ENCODE data around the gene CGB2.

- TF ChIP-seq CTCF (conservative IDR thresholded peaks at IDR 0.05; ENCODE audit: low read depth, low read length) = no peak
- TF ChIP-seq POLR2A (IDR thresholded peaks at IDR 0.05; ENCODE audit: low read depth, low read length) = no peak
- no peak for TF ChIP-seq MXI1 (IDR thresholded peaks at IDR 0.05; ENCODE audit: borderline replicate concordance, low read depth, low read length)
- no peak for TF ChIP-seq RFX5 (IDR thresholded peaks at IDR 0.05; ENCODE audit: low read depth, low read length)
- no peak for TF ChIP-seq SMC3 (IDR thresholded peaks at IDR 0.05; ENCODE audit: low read depth, low read length)
- no peak for TF ChIP-seq CHD1 (IDR thresholded peaks at IDR 0.05; ENCODE audit: low read depth, low read length)
- no peak for TF ChIP-seq FOS (IDR thresholded peaks at IDR 0.05; ENCODE audit: low read depth, low read length)
- TF ChIP-seq CEBPB (IDR thresholded peaks at IDR 0.05; ENCODE audit: low read depth, low read length) = no peak
- TF ChIP-seq RAD21 (IDR thresholded peaks at IDR 0.05; ENCODE audit: low read length) = no peak
- TF ChIP-seq USF2 (IDR thresholded peaks at IDR 0.05; ENCODE audit: low read depth, low read length) = no peak
- TF ChIP-seq MAFK (IDR thresholded peaks at IDR 0.05; ENCODE audit: low read depth, low read length) = no peak
- no peak for TF ChIP-seq MAZ (IDR thresholded peaks at IDR 0.05; ENCODE audit: borderline replicate concordance, low read depth, low read length)
Measured at GRCh38 chr19:49011194-49011593, 20.5 kb upstream of the CGB2 start.

Measured in IMR-90 (cell line).